Mesothelial cell of epicardium (in vitro differentiated cells): ENCODE measurements around the gene SHC3. TPM values are rescaled to one million over a fixed set of nuclear protein-coding genes. Genes with fewer than 3 reads are reported as not detected.

ENCODE experiments used
- DNase-seq, 2 experiments: peaks; one replicate each; pipeline ENCODE4 v3.0.0; 2021; ENCODE audit warnings: low spot score in 2 of 2; ENCODE audit not compliant: unreplicated experiment in 2 of 2
- H3K27ac Mint-ChIP-seq: 2 replicates; pipeline ENCODE4 v1.8.0; 2021; ENCODE audit warnings: mixed read lengths
- H3K27me3 Mint-ChIP-seq: 2 replicates; pipeline ENCODE4 v1.8.0; 2021; ENCODE audit warnings: low read depth, mixed read lengths
- H3K36me3 Mint-ChIP-seq: 2 replicates; pipeline ENCODE4 v1.8.0; 2021; ENCODE audit warnings: mixed read lengths
- H3K4me1 Mint-ChIP-seq: 2 replicates; pipeline ENCODE4 v1.8.0; 2021; ENCODE audit warnings: mixed read lengths
- H3K4me3 Mint-ChIP-seq: 2 replicates; pipeline ENCODE4 v1.8.0; 2021; ENCODE audit warnings: mild to moderate bottlenecking, moderate library complexity, mixed read lengths
- H3K9me3 Mint-ChIP-seq: 2 replicates; pipeline ENCODE4 v1.8.0; 2021; ENCODE audit warnings: mixed read lengths
- CTCF ChIP-seq: fragments of 200-600 bp; sonication (generic); IDR thresholded peaks from one replicate; pipeline ENCODE4 v1.5.0; 2021; ENCODE audit warnings: antibody characterized with exemption; ENCODE audit not compliant: unreplicated experiment
- total RNA-seq: library from RNA; stranded (reverse); gene quantifications from 3 replicates; pipeline ENCODE4 v1.2.1, GENCODE V29; 2021

The SHC3 gene
- total RNA-seq, 1 donor from 2014 or later, result 2.1 TPM

- no peaks in the 10 kb centered on the region for H3K9me3 Mint-ChIP-seq
- H3K27ac Mint-ChIP-seq, result no peak overlapping the region
- peaks cover 12% of the 10 kb centered on the region for H3K27me3 Mint-ChIP-seq
- H3K4me1 Mint-ChIP-seq, result no peaks in the 10 kb centered on the region
- H3K36me3 Mint-ChIP-seq, result no peaks in the 10 kb centered on the region
- no peak overlapping the region for H3K4me3 Mint-ChIP-seq
- no peak for DNase-seq
- no peak for TF ChIP-seq CTCF
Measured at GRCh38 chr9:88960632-88961031, 218.0 kb downstream of the SHC3 start.

- no peak for TF ChIP-seq CTCF
- H3K4me1 Mint-ChIP-seq, result no peaks in the 10 kb centered on the region
- no peaks in the 10 kb centered on the region for H3K9me3 Mint-ChIP-seq
- H3K27ac Mint-ChIP-seq, result no peak overlapping the region
- H3K27me3 Mint-ChIP-seq, result peaks cover 12% of the 10 kb centered on the region
- H3K36me3 Mint-ChIP-seq, result no peaks in the 10 kb centered on the region
- no peak overlapping the region for H3K4me3 Mint-ChIP-seq
- DNase-seq, result no peak
Measured at GRCh38 chr9:88959727-88960469, 218.7 kb downstream of the SHC3 start.

- Mint-ChIP-seq H3K4me1 (peaks cover 4% of the 10 kb centered on the region), H3K4me3 (no peak overlapping the region), H3K36me3 (no peaks in the 10 kb centered on the region), H3K27ac (no peak overlapping the region), H3K9me3 (no peaks in the 10 kb centered on the region), H3K27me3 (peaks cover 9% of the 10 kb centered on the region)
- no peak for DNase-seq
- TF ChIP-seq CTCF, result no peak
Measured at GRCh38 chr9:88957526-88957925, 221.1 kb downstream of the SHC3 start.

Other genes with a start within 250 kb of the SHC3 start
- gene S1PR3, start 187.3 kb downstream of the SHC3 start, total RNA-seq, result 33.2 to 38.3 TPM (median 38.2 TPM) in 3 replicates
- gene CKS2, start 132.4 kb upstream of the SHC3 start, total RNA-seq, result 54.5 to 57.6 TPM (median 54.9 TPM) in 3 replicates
- 71.3 to 78.0 TPM (median 75.2 TPM) in 3 replicates for gene SECISBP2, start 139.7 kb upstream of the SHC3 start, total RNA-seq